T-helper 17 cell (primary cell): ENCODE results near the gene POLH. TPM values are rescaled to one million over a fixed set of nuclear protein-coding genes. Genes with fewer than 3 reads are reported as not detected.
"Not testable (repeated sequence)": the region's sequence is repeated elsewhere in the genome, so short reads cannot be mapped to it uniquely, and the experiment has no call there.

Source experiments
- ATAC-seq: fragments of 150-1000 bp; cut with Tn5 transposase; 2 replicates; pipeline ENCODE4 v1.10.0; 2021; ENCODE audit warnings: mild to moderate bottlenecking, moderate library complexity
- DNase-seq, 3 donors: peaks; one replicate each; pipeline versions ENCODE4 v3.0.0 to v3.0.0-alpha.2; 2020 to 2021
- H3K9me3 ChIP-seq: one replicate; pipeline ENCODE4 v1.7.0; 2013; ENCODE audit warnings: low read length, mild to moderate bottlenecking; ENCODE audit not compliant: control insufficient read depth, poor library complexity, severe bottlenecking
- H3K27ac Mint-ChIP-seq: one replicate; pipeline ENCODE4 v1.8.0; 2022; ENCODE audit warnings: mild to moderate bottlenecking, moderate library complexity, mixed read lengths
- H3K27me3 Mint-ChIP-seq: one replicate; pipeline ENCODE4 v1.8.0; 2022; ENCODE audit warnings: mixed read lengths
- H3K36me3 Mint-ChIP-seq: one replicate; pipeline ENCODE4 v1.8.0; 2022; ENCODE audit warnings: low read depth, mixed read lengths
- H3K4me1 Mint-ChIP-seq: one replicate; pipeline ENCODE4 v1.8.0; 2022; ENCODE audit warnings: mild to moderate bottlenecking, mixed read lengths
- H3K4me3 Mint-ChIP-seq: one replicate; pipeline ENCODE4 v1.8.0; 2022; ENCODE audit warnings: mild to moderate bottlenecking, moderate library complexity, mixed read lengths
- total RNA-seq, 4 donors: library from RNA in 2 of 4; stranded (reverse) in 2 of 4; gene quantifications; one replicate each; pipeline ENCODE4 v1.2.3 and lab custom pipeline; 2022 to 2026

The POLH gene
- total RNA-seq, 2 donors from 2014 or later = 13.0 to 13.3 TPM

DNA sequence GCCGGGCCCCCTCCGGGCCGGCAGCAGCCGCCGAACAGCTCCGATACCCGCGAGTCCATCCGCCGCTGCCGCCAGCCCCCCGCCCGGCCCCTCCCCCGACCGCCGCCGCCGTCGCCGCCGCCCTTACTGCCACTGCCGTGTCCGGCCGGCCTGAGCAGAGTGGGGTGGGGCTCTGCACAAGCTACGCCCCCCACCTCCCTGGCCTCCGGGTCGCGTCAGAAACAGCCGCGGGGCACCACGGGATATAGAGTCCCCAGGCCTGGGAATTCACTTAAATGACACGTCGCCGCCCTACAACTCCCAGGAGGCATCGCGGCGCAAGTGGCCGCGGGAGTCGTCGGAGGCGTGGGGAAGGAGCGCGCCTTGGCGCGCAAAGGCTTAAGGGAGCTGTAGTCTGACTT lies 53.1 kb downstream of the POLH start, which contains the start of gene GTPBP2:
Gene GTPBP2, minus strand, starts transcription at position 161 of the 401 bp plus-strand sequence. Its CDS starts 102 bp downstream, at position 59.
- no peaks in the 10 kb centered on the region for H3K27me3 Mint-ChIP-seq

DNA sequence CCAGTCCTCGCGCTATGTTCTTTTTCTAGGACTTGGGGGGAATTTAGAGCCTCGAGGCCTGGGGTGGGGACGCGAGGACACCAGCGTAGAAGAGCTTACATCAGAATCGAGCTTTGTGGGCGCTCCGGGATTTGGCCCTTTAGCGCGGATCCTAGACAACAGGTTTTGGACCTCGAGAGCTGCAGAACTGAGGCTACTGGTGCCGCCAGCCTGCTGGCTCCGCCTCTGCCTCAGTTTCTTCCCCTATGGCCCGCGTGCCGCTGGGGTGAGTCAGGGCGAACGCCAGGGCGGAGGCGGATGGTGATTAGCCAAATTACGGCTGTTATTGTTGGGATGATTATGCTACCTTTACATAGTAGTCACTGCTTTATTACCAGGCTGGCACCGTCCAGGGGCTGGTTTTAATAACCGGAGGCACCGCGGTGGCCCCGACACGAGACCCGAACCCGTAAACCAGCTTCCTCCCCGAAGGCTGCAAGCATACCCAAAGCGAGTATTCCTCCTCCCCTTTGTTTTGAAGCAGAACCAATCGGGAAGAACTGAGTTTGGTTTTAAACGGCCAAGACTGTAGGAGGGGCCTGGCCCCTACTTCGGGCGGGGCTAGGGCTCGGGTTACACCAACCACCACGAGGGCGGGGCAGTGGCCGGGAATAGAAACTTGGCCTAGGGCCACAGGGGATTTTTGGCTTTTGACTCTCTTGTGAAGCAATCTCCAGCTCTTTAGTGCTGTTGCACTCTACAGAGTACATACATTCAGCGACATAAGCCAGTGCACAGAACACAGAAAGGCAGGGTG lies 53.7 kb downstream of the POLH start:
- peak overlapping the region; percentile 98 for H3K4me3 Mint-ChIP-seq
- no peaks in the 10 kb centered on the region for H3K36me3 Mint-ChIP-seq
- H3K27me3 Mint-ChIP-seq = no peaks in the 10 kb centered on the region
- H3K9me3 ChIP-seq = no peaks in the 10 kb centered on the region
- H3K4me1 Mint-ChIP-seq = peaks cover 34% of the 10 kb centered on the region
- peak overlapping the region; percentile 92 for H3K27ac Mint-ChIP-seq
- ATAC-seq (peak; percentile 75), DNase-seq (peak; percentile 78 to 86 (median 84))

More for the DNA sequence above, 53.1 kb downstream of the POLH start, which contains the start of gene GTPBP2:
- H3K9me3 ChIP-seq = no peaks in the 10 kb centered on the region
- Mint-ChIP-seq H3K4me1 (peaks cover 33% of the 10 kb centered on the region), H3K36me3 (no peaks in the 10 kb centered on the region), H3K27ac (peak within 1 kb of the TSS; percentile 92), H3K4me3 (peak within 1 kb of the TSS; percentile 98)
- ATAC-seq = peak; percentile 89
- DNase-seq = peak; percentile 91 to 93 (median 91)

DNA sequence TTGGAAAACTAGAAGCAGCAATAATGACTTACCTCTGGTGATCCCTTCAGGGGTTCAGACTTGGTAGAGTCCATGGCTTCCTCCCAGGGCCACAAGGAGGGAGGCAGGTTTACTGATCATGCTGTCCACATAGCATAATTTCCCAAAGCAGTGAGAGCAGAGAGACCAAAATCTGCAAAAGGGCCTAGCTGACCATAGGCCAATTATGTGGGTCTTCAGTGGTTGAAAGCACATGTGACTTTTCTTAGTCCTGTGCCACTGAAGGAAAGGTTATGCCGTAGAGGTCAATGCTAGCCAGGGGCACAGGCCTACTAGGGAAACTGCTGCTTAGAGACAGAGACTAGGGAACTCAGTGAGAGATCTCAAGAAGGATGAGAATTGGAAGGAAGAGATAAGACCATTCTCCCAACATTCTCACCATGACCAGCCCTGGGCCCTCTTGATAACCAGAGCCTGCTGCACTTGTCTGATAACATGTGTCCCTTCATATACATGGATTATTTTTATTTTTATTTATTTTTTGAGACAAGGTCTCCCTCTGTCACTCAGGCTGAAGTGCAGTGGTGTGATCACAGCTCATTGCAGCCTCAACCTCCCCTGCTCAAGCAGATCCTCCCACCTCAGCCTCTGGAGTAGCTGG lies 55.1 kb downstream of the POLH start:
- no peak for ATAC-seq
- H3K9me3 ChIP-seq = no peaks in the 10 kb centered on the region
- Mint-ChIP-seq H3K4me1 (peaks cover 44% of the 10 kb centered on the region), H3K27ac (peak overlapping the region; percentile 92), H3K4me3 (peak overlapping the region; percentile 36), H3K27me3 (no peaks in the 10 kb centered on the region), H3K36me3 (peaks cover 2% of the 10 kb centered on the region)
- DNase-seq = no peak

DNA sequence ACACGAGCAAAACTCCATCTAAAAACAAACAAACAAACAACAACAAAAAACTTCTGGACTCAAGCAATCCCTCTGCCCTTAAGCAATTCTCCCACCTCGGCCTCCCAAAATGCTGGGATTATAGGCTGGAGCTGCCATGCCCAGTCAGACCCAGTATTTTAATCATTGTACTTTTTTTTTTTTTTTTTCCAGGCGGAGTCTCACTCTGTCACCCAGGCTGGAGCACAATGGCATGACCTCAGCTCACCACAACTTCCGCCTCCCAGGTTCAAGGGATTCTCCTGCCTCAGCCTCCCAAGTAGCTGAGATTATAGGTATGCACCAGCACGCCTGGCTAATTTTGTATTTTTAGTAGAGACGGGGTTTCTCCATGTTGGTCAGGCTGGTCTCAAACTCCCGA lies 57.0 kb downstream of the POLH start:
- not testable (repeated sequence) for ATAC-seq, H3K27ac Mint-ChIP-seq, H3K36me3 Mint-ChIP-seq, H3K27me3 Mint-ChIP-seq, H3K9me3 ChIP-seq, H3K4me3 Mint-ChIP-seq, DNase-seq
- peaks cover 38% of the 10 kb centered on the region for H3K4me1 Mint-ChIP-seq

DNA sequence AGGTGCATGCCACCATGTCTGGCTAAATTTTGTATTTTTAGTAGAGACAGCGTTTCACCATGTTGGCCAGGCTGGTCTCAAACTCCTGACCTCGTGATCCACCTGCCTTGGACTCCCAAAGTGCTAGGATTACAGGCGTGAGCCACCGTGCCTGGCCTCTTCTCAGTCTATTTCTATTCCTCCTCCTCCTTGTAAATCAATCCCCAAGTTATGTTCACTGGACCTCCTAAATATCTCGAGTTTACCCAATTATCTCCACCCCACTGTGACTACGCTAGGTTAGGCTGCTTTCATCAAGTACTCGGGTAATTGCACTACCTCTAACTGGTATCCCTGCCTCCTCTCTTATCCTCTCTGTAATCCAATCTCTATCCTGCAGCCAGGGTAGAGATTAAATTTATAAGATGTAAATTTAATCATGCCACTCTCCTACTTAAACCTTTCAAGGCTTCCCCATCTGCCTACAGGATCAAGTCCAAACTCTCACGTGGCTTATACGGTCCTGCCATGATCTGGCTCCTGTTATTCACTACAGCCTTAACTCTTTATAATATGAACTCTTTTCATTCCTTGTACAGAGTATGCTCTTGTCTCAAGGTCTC lies 58.8 kb downstream of the POLH start:
- Mint-ChIP-seq H3K4me1 (peaks cover 36% of the 10 kb centered on the region), H3K27ac (peak overlapping the region; percentile 93), H3K4me3 (peak overlapping the region; percentile 98), H3K36me3 (peaks cover 5% of the 10 kb centered on the region), H3K27me3 (no peaks in the 10 kb centered on the region)
- no peak for DNase-seq
- no peak for ATAC-seq
- no peaks in the 10 kb centered on the region for H3K9me3 ChIP-seq

DNA sequence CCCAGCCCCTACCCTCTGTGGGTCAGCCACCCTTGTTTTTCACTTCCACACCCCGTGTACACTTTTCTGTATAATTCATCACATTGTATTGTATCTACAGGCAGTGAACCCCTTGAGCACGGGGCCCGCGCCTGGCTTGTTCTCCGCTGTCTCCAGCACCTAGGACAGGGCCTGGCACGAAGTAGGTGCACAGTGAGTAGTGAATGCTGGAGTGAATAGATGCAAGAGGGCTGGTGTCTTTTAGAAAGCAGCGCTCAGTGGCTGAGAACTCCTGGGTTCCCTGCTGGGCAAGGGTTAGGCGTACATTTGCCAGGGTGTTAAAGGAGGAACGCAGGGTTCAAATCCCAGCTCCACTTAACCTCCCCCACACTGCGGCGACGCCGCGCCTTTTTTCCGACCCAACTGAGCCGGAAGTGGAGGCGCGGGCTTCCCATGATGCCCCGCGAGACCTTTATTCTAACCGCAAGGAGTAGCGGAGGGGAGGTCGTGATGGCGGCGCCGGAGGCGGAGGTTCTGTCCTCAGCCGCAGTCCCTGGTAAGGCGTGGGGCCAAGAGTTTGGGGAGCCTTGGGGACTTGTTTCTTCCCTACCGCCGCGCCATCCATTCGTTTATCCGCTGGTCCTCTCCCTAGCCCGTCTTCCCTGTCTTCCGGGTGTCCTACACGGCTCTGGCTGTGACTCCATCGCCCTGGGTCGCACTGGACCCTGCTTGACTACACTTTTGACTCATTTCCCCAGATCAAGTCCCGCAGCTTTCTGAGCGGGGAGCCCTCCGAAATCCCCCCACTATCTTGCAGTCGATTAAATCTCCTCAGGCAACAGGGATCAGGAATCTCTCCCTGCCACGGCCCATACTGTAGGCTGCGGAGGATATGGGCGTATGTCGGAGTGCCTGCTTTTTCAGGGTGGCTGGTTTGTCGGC lies 59.7 kb downstream of the POLH start, which contains the start of gene MAD2L1BP:
Gene MAD2L1BP, plus strand, starts transcription at position 454 of the 921 bp plus-strand sequence. Its CDS starts 36 bp downstream, at position 490.
- no peaks in the 10 kb centered on the region for H3K9me3 ChIP-seq
- Mint-ChIP-seq H3K4me1 (peaks cover 39% of the 10 kb centered on the region), H3K36me3 (peaks cover 5% of the 10 kb centered on the region), H3K27ac (peak within 1 kb of the TSS; percentile 93), H3K4me3 (peak within 1 kb of the TSS; percentile 98), H3K27me3 (no peaks in the 10 kb centered on the region)
- DNase-seq = peak; percentile 75 to 78 (median 75)
- ATAC-seq = peak; percentile 92

DNA sequence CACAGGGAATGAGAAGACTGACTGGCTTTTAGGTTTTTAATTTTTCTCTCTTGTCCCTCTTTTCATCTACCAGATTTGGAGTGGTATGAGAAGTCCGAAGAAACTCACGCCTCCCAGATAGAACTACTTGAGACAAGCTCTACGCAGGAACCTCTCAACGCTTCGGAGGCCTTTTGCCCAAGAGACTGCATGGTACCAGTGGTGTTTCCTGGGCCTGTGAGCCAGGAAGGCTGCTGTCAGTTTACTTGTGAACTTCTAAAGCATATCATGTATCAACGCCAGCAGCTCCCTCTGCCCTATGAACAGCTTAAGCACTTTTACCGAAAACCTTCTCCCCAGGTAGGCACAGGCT lies 60.3 kb downstream of the POLH start:
- peaks cover 41% of the 10 kb centered on the region for H3K4me1 Mint-ChIP-seq
- peak overlapping the region; percentile 93 for H3K27ac Mint-ChIP-seq
- H3K4me3 Mint-ChIP-seq = peak overlapping the region; percentile 98
- H3K36me3 Mint-ChIP-seq = peaks cover 5% of the 10 kb centered on the region
- no peaks in the 10 kb centered on the region for H3K9me3 ChIP-seq
- DNase-seq = no peak
- peak; percentile 18 for ATAC-seq
- no peaks in the 10 kb centered on the region for H3K27me3 Mint-ChIP-seq

DNA sequence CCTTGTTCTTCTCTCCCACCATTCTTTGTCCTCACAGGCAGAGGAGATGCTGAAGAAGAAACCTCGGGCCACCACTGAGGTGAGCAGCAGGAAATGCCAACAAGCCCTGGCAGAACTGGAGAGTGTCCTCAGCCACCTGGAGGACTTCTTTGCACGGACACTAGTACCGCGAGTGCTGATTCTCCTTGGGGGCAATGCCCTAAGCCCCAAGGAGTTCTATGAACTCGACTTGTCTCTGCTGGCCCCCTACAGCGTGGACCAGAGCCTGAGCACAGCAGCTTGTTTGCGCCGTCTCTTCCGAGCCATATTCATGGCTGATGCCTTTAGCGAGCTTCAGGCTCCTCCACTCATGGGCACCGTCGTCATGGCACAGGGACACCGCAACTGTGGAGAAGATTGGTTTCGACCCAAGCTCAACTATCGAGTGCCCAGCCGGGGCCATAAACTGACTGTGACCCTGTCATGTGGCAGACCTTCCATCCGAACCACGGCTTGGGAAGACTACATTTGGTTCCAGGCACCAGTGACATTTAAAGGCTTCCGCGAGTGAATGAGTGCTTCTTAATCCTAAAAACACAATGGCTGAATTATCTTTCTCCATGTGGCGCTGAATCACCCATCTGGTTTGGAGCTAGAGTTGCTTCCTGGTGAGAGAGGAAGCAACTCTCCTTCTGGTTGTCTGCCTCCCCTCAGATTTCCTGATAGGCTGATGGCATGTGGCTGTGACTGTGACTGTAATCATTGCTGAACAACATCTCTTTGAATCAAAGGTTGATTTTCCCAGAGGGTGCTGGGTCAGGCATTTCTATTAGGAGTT lies 64.2 kb downstream of the POLH start:
- peak overlapping the region; percentile 69 for H3K27ac Mint-ChIP-seq
- DNase-seq = no peak

DNA sequence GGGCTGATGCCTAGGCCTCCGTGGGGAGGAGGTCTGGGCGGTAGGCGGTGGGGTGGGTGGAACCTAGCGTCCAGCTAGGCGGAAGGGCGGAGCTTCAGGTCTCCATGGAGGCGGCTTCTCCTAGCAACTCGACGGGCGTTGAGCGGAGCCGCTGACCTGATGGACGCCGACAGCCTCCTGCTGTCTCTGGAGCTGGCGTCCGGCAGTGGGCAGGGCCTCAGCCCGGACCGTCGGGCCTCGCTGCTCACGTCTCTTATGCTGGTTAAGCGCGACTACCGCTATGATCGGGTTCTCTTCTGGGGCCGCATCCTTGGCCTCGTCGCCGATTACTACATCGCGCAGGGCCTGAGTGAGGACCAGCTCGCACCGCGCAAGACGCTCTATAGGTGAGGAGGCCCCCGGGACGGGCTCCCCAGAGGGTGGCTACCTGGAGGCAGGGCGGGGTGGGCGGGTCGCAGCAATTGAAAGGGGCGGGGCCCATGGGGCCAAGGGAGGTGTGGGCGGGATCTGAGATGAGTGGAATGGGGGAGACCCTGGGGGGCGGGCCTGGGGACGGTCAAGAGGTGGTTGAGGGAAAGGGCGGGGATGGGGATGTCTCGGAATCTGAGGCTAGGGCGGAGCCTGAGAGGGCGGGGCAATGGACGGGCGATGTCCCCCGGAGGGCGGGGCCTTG lies 69.1 kb downstream of the POLH start, which contains the start of gene RSPH9:
Gene RSPH9, plus strand, starts transcription at position 97 of the 673 bp plus-strand sequence. Its CDS starts 63 bp downstream, at position 160.
- H3K4me1 Mint-ChIP-seq = peaks cover 27% of the 10 kb centered on the region
- ATAC-seq = peak; percentile 90
- H3K27ac Mint-ChIP-seq = no peak within 1 kb of the TSS
- peak within 1 kb of the TSS; percentile 89 for H3K4me3 Mint-ChIP-seq
- H3K27me3 Mint-ChIP-seq = no peaks in the 10 kb centered on the region
- peaks cover 3% of the 10 kb centered on the region for H3K36me3 Mint-ChIP-seq
- DNase-seq = peak; percentile 28 to 69 (median 66)
- H3K9me3 ChIP-seq = no peaks in the 10 kb centered on the region

More for the DNA sequence above, 64.2 kb downstream of the POLH start:
- ATAC-seq = no peak
- H3K9me3 ChIP-seq = no peaks in the 10 kb centered on the region
- H3K36me3 Mint-ChIP-seq = peaks cover 5% of the 10 kb centered on the region
- peaks cover 38% of the 10 kb centered on the region for H3K4me1 Mint-ChIP-seq
- H3K4me3 Mint-ChIP-seq = peak overlapping the region; percentile 83
- H3K27me3 Mint-ChIP-seq = no peaks in the 10 kb centered on the region

DNA sequence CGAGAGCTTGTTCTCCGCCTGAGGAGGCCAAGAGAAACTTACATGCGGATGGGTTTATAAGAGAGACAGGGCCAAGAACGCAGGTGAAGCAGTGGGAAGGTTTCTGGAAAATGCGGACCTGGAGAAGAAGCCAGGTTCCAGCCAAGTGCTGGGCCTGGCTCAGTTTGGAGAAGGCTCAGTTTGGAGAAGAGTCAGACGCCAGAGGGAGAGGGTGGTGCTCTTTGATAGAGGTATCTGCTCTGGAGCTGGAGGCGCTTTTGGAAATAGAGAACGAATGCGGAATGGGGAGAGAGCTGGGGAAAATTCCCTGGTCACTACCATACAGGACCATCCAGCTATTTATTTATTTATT lies 69.6 kb downstream of the POLH start:
- Mint-ChIP-seq H3K27me3 (no peaks in the 10 kb centered on the region), H3K27ac (no peak overlapping the region), H3K4me3 (peak overlapping the region; percentile 89), H3K36me3 (peaks cover 3% of the 10 kb centered on the region), H3K4me1 (peaks cover 25% of the 10 kb centered on the region)
- DNase-seq (no peak), ATAC-seq (peak; percentile 20)
- H3K9me3 ChIP-seq = no peaks in the 10 kb centered on the region

DNA sequence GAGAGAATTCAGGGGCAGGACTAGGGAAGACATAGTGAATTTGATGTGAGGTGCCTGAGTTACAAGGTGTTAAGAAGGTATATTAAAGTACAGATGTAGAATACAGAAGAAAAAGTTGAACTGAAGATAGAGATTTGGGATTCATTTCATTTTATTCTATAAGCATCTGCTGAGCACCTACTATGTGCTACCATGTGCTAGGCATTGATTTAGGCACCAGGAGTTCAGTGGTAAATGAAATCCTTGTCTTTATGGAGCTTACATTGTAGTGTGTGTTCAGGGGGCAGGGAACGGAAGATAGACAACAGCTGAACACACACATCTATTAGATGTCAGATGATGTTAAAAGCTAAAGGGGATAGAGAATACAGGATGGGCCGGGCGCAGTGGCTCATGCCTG lies 71.6 kb downstream of the POLH start:
- Mint-ChIP-seq H3K27me3 (no peaks in the 10 kb centered on the region), H3K4me1 (peaks cover 19% of the 10 kb centered on the region), H3K4me3 (no peak overlapping the region), H3K36me3 (peaks cover 3% of the 10 kb centered on the region), H3K27ac (peak overlapping the region; percentile 66)
- no peak for DNase-seq
- no peak for ATAC-seq
- no peaks in the 10 kb centered on the region for H3K9me3 ChIP-seq
